Fibroblast of the aortic adventitia (primary cell): ENCODE results near the gene COL5A2. TPM values are rescaled to one million over a fixed set of nuclear protein-coding genes. Genes with fewer than 3 reads are reported as not detected.

Source experiments
- DNase-seq: peaks from one replicate; pipeline ENCODE4 v3.0.0-alpha.2; 2010; ENCODE audit warnings: low read depth
- H3K4me3 ChIP-seq: 2 replicates; pipeline ENCODE4 v1.5.1; 2011; ENCODE audit warnings: low read depth, mild to moderate bottlenecking, control low read depth, low read length, moderate library complexity
- total RNA-seq: library from RNA; depleted of rRNA; stranded (reverse); fragments of >200 nt; gene quantifications from 2 replicates; pipeline ENCODE4 v1.2.3, GENCODE V29; 2012; ENCODE audit warnings: low replicate concordance
- TF ChIP-seq, protein P1 (sequence below): IDR thresholded peaks from 2 replicates; pipeline ENCODE4 v1.5.1; 2011; ENCODE audit warnings: mild to moderate bottlenecking, low read length, control low read depth, inconsistent platforms; ENCODE audit not compliant: insufficient read depth

The COL5A2 gene
- total RNA-seq, 1 donor = 133 TPM

DNA sequence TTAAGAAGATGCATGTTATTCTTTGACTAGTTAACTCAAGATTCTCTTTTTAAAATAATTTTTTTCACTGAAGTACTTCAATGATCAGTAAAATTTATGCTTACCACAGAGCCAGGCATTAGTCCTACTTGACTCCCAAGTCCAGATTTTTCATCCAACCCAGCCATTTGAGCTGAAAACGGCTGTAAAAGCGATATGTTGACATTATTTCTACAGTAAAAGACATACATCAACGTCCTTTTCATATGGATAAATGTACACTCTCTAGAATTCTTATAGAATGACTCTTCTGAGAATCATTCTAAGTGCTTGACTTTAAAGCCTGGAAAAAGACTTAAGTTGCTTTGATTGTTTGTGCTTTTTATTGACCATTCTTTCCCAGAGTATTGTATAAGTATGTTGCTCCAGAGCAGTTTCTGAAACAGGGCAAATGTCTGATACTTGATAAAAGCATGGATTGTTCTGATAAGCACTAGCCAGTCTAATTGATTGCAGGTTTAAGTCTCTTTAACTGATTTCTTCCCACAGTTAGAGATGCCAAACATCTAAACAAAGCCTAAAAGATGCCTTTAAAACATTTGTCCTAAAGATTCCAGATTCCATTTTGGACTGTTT is 90.9 kb downstream of the COL5A2 start:
- peak; percentile 66 for DNase-seq
- TF ChIP-seq, protein P1, sequence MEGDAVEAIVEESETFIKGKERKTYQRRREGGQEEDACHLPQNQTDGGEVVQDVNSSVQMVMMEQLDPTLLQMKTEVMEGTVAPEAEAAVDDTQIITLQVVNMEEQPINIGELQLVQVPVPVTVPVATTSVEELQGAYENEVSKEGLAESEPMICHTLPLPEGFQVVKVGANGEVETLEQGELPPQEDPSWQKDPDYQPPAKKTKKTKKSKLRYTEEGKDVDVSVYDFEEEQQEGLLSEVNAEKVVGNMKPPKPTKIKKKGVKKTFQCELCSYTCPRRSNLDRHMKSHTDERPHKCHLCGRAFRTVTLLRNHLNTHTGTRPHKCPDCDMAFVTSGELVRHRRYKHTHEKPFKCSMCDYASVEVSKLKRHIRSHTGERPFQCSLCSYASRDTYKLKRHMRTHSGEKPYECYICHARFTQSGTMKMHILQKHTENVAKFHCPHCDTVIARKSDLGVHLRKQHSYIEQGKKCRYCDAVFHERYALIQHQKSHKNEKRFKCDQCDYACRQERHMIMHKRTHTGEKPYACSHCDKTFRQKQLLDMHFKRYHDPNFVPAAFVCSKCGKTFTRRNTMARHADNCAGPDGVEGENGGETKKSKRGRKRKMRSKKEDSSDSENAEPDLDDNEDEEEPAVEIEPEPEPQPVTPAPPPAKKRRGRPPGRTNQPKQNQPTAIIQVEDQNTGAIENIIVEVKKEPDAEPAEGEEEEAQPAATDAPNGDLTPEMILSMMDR = no peak
- no peak overlapping the region for H3K4me3 ChIP-seq

DNA sequence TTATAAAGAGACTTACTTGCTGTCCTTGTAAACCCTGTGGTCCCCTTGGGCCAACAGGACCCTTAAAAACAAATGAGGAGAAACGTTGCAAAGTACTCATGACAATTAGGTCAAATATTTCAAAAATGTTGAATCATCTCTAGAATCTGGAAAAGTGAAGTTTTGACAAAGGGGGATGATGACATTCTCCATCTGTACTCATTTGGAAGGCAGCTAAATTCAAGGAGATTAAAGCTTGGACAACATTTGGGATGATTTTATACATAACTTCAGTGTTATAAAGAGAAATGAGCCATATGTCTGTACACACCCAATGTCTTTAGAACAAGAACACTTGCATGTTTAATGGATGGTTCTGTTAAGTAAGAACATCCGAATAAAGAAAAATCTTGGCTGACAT is 92.9 kb downstream of the COL5A2 start:
- peak; percentile 91 for DNase-seq
- TF ChIP-seq, protein P1 = no peak
- no peak overlapping the region for H3K4me3 ChIP-seq

DNA sequence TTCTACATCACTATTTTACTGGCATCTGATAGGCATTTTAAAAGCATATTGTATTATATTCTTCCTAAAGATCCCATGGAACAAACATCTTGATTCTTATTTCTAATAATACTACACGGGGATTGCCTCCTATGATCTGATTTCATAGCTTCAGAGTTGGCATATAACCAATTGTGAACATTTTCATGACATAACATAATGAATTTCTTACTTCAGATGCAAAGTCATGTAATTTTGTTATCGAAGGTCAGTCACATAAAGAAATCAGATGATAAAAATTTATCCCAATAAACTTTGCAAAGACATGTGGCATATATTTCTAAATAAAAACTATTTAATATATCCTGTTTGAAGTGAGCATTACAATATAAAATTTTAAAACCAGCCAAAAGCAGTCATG is 93.3 kb downstream of the COL5A2 start:
- DNase-seq = no peak
- H3K4me3 ChIP-seq = no peak overlapping the region
- TF ChIP-seq, protein P1 = no peak

DNA sequence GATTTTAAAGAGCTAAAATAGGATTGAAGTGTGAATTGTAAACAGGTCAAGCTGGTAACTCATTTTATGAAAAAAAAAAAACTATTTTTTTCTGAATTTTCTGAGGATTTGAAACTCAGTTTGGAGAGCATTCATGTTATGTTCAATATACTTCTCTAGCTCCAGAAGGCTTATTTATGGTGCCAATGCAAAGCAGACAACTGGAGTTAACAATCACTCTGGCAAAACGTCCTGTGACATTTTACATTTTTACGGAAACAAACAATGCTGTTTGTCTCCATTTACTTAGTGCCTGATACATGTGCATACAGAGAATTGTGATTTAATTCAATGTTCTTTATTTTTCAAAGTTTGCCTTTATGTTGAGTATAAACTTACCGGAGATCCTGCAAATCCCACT is 96.0 kb downstream of the COL5A2 start:
- TF ChIP-seq, protein P1 = no peak
- no peak for DNase-seq

DNA sequence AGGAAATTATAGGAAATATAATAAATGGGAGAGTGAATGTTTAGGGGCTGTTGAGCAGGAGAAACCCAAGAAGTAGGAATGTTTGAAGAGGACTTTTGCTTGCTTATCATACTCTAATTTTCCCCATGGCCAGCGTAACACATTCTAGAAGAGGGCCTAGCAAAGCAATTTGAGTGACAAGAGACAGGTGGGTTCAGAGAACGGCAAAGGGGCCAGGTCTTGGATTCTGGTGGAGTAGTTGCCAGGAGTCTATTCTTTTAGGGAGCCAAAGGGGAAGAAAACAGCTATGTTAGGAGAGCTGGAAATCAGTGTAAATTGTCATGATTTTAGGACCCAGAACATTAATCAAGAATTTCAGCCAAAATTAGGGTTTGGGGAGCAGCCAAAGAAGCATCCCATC is 96.5 kb downstream of the COL5A2 start:
- no peak overlapping the region for H3K4me3 ChIP-seq
- TF ChIP-seq, protein P1 = no peak
- no peak for DNase-seq

More for the DNA sequence above, 96.0 kb downstream of the COL5A2 start:
- H3K4me3 ChIP-seq = no peak overlapping the region

DNA sequence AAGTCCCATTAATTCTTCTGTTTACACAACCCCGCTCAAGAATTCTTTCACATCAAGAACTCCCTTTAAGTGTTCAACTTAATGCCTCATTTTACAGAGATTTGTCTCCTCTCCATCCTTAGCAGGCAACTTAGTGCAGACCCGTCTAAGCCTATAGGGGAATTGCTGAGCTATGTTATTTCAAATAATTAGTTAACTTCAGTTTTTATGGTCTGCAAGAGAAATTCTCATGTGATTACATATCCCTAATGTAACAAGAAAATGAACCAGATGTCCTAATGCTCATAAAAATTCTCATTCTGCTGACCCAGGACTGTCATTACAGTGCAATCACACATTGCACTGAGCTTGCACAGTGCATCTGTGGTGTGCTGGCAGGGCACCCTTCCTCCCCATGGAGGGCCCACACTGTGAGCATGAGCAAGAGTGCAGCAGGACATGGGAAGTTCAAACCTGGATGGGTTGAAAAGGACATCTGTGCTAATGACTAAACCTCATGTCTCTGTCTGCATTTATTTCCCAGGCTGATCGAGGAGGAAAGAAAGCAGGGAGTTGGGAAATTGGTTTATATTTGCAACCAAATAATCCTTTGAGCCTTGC is 97.1 kb downstream of the COL5A2 start:
- no peak overlapping the region for H3K4me3 ChIP-seq
- TF ChIP-seq, protein P1 = no peak
- no peak for DNase-seq

DNA sequence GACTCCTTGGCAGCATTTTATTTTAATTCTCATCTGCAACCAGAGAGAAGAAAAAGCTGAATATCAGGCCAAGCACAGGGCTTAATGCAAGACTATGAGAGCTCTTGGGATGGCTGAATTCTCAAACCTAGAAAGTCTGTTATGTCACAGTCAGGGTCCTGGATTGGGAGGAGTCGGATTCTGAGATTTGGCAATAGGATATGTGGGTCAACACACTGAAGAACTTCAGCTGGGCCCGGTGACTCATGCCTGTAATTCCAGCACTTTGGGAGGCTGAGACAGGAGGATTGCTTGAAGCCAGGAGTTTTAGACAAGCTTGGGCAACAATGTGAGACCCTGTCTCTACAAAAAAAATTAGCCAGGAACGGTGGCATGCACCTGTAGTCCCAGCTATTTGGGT is 103.0 kb downstream of the COL5A2 start:
- no peak overlapping the region for H3K4me3 ChIP-seq
- DNase-seq = peak; percentile 40
- TF ChIP-seq, protein P1 = no peak
